Ovary (tissue), 9 donors: ENCODE data around the gene YIPF4. TPM values are rescaled to one million over a fixed set of nuclear protein-coding genes. Genes with fewer than 3 reads are reported as not detected.

Experiments used
- DNase-seq, 5 donors: peaks; one replicate each; pipeline ENCODE4 v3.0.0-alpha.2; 2019 to 2020
- H3K27ac ChIP-seq, 2 donors: fragments of 200-600 bp; one replicate each; pipeline versions ENCODE4 v1.5.1 to v1.8.0; 2019 to 2022
- H3K27me3 ChIP-seq: fragments of 200-600 bp; one replicate; pipeline ENCODE4 v1.8.0; 2022
- H3K36me3 ChIP-seq: fragments of 200-600 bp; sonication (generic); one replicate; pipeline ENCODE4 v1.5.1; 2019
- H3K4me1 ChIP-seq: one replicate; pipeline ENCODE4 v1.8.1; 2013; ENCODE audit warnings: mild to moderate bottlenecking, moderate library complexity; ENCODE audit not compliant: insufficient read depth
- H3K4me3 ChIP-seq: fragments of 200-600 bp; sonication (generic); one replicate; pipeline ENCODE4 v1.5.1; 2017
- H3K9me3 ChIP-seq, 2 donors: fragments of 200-600 bp in 1 of 2; sonication (generic) in 1 of 2; one replicate each; pipeline versions ENCODE4 v1.5.1 to v1.8.1; 2013 to 2019; ENCODE audit warnings: mild to moderate bottlenecking in 1 of 2, moderate library complexity in 1 of 2
- CTCF ChIP-seq, 3 donors: fragments of 450-650 bp in 2 of 3; fragments of 200-600 bp in 1 of 3; IDR thresholded peaks; one replicate each; pipeline versions ENCODE4 v1.5.1 to v1.8.0; 2016 to 2022; ENCODE audit warnings: antibody characterized with exemption in 3 of 3, mild to moderate bottlenecking in 1 of 3
- EP300 ChIP-seq: sonication (generic); formaldehyde crosslinking; IDR thresholded peaks from one replicate; pipeline ENCODE4 v1.6.1; 2017; ENCODE audit warnings: antibody characterized with exemption
- POLR2A ChIP-seq: fragments of 450-650 bp; IDR thresholded peaks from one replicate; pipeline ENCODE4 v1.6.1; 2017; ENCODE audit warnings: antibody characterized with exemption, mild to moderate bottlenecking, moderate library complexity
- WGBS, 3 donors: extraction: QIAGEN DNeasy Blood & Tissue Kit in 1 of 3; methylation state at CpG; one replicate each; pipeline versions ENCODE4 v1.1.5 to v1.1.7; 2013 to 2017; 5-methylcytosine and 5-hydroxymethylcytosine counted together
- intact Hi-C, 4 donors: fragments of 100-400 bp; cut with DNase I; formaldehyde crosslinking; loops; one replicate each; pipeline versions ENCODE4 v1.11.0 to v1.15.1; 2022 to 2023
- polyA plus RNA-seq, 2 donors: library from polyadenylated mRNA; stranded (reverse); fragments of 200-250 nt in 1 of 2; fragments of 350-450 nt in 1 of 2; fragmentation: Illumina TruSeq in 1 of 2; extraction: RNeasy Lipid Tissue Mini Kit (QIAGEN cat#74804) in 1 of 2; gene quantifications; one replicate each; pipeline ENCODE4 v1.2.3, GENCODE V29; 2013 to 2014
- total RNA-seq, 7 donors: library from RNA; depleted of rRNA in 2 of 7; stranded (reverse); fragments of >200 nt in 2 of 7; fragmentation: NEBNext Ultra II Directional in 3 of 7; extraction: Animal tissue kit (Norgen Biotek cat#: 25700) in 3 of 7; gene quantifications; one replicate each; pipeline versions ENCODE4 v1.1.0 to v1.2.4, GENCODE V29; 2016 to 2023
- donor health status: DM: no; HTN: no; CAD: no; lungs with moderate emphysema.
- donor health status: DM: no; HTN: no; CAD: no.
- donor health status: Bipolar disorder and iron deficiency.
- donor health status: DM: yes; HTN: yes; CAD: no.
- donor health status: DM: no; HTN: no; CAD: no.
- donor health status: DM: yes; HTN: yes; CAD: no.

The YIPF4 gene
- total and polyA plus RNA-seq, 9 donors = 10.3 to 45.0 (median 37.4) TPM

GRCh38 chr2:32248299-32248698 lies 29.4 kb upstream of the YIPF4 start:
- no peak overlapping the region for H3K27ac ChIP-seq
- no peaks in the 10 kb centered on the region for H3K27me3 ChIP-seq
- no peaks in the 10 kb centered on the region for H3K4me1 ChIP-seq
- TF ChIP-seq POLR2A = no peak
- no peak for TF ChIP-seq EP300
- no peak for TF ChIP-seq CTCF (IDR thresholded peaks at IDR 0.05)
- H3K36me3 ChIP-seq = no peaks in the 10 kb centered on the region
- WGBS, 3 donors = 94 to 97% (median 94%) methylated on average over 3 of the region's 3 CpGs
- no peak overlapping the region for H3K4me3 ChIP-seq
- DNase-seq = no peak
- H3K9me3 ChIP-seq = no peaks in the 10 kb centered on the region
- intact Hi-C loops = no loop called here

- no peaks in the 10 kb centered on the region for H3K36me3 ChIP-seq
- DNase-seq = no peak
- no peak overlapping the region for H3K4me3 ChIP-seq
- TF ChIP-seq EP300 (no peak), POLR2A (no peak), CTCF (IDR thresholded peaks at IDR 0.05) (no peak)
- 42 to 72% (median 48%) methylated on average over 2 of the region's 2 CpGs for WGBS, 3 donors
- intact Hi-C loops = no loop called here
- no peaks in the 10 kb centered on the region for H3K4me1 ChIP-seq
- no peaks in the 10 kb centered on the region for H3K27me3 ChIP-seq
- H3K27ac ChIP-seq = no peak overlapping the region
- H3K9me3 ChIP-seq = no peaks in the 10 kb centered on the region
These were observed 27.9 kb upstream of the YIPF4 start for GRCh38 chr2:32249731-32250236.

- intact Hi-C loops = no loop called here
- 80 to 84% (median 84%) methylated on average over 10 of the region's 10 CpGs for WGBS, 3 donors
- Histone ChIP-seq H3K4me1 (no peaks in the 10 kb centered on the region), H3K27me3 (no peaks in the 10 kb centered on the region), H3K36me3 (no peaks in the 10 kb centered on the region), H3K9me3 (no peaks in the 10 kb centered on the region), H3K27ac (no peak overlapping the region), H3K4me3 (no peak overlapping the region)
- DNase-seq = no peak
- TF ChIP-seq CTCF (IDR thresholded peaks at IDR 0.05) (no peak), POLR2A (no peak), EP300 (no peak)
These were observed 27.4 kb upstream of the YIPF4 start for GRCh38 chr2:32250290-32250689.

- H3K36me3 ChIP-seq = no peaks in the 10 kb centered on the region
- no peak for DNase-seq
- no peak overlapping the region for H3K27ac ChIP-seq
- TF ChIP-seq POLR2A (no peak), CTCF (IDR thresholded peaks at IDR 0.05) (no peak), EP300 (no peak)
- H3K4me3 ChIP-seq = no peak overlapping the region
- H3K9me3 ChIP-seq = no peaks in the 10 kb centered on the region
- no peaks in the 10 kb centered on the region for H3K27me3 ChIP-seq
- 70 to 76% (median 74%) methylated on average over 13 of the region's 13 CpGs for WGBS, 3 donors
- intact Hi-C loops = no loop called here
- no peaks in the 10 kb centered on the region for H3K4me1 ChIP-seq
These were observed 19.5 kb upstream of the YIPF4 start for GRCh38 chr2:32258242-32258641.
